H4 (cell line): ENCODE results near the gene TTC39C. TPM values are rescaled to one million over a fixed set of nuclear protein-coding genes. Genes with fewer than 3 reads are reported as not detected.

Source experiments
- total RNA-seq: library from RNA; depleted of rRNA; stranded (reverse); fragments of >200 nt; shearing (Covaris generic); gene quantifications from 2 replicates; pipeline ENCODE4 v1.2.3, GENCODE V29; 2014; rRNA removed

TTC39C gene
- total RNA-seq, 1 experiment from 2014 or later, result 20.8 TPM

Other genes starting within 250 kb of the TTC39C start
- gene CABYR, start 124.3 kb downstream of the TTC39C start, total RNA-seq, result 0.52 TPM in 1 of 2 replicates, not detected in the other